ENCODE results near the gene ZFR. TPM values are rescaled to one million over a fixed set of nuclear protein-coding genes. Genes with fewer than 3 reads are reported as not detected.

The ZFR gene
- total RNA-seq, 2 donors from 2014 or later = 65.7 to 66.0 TPM

DNA sequence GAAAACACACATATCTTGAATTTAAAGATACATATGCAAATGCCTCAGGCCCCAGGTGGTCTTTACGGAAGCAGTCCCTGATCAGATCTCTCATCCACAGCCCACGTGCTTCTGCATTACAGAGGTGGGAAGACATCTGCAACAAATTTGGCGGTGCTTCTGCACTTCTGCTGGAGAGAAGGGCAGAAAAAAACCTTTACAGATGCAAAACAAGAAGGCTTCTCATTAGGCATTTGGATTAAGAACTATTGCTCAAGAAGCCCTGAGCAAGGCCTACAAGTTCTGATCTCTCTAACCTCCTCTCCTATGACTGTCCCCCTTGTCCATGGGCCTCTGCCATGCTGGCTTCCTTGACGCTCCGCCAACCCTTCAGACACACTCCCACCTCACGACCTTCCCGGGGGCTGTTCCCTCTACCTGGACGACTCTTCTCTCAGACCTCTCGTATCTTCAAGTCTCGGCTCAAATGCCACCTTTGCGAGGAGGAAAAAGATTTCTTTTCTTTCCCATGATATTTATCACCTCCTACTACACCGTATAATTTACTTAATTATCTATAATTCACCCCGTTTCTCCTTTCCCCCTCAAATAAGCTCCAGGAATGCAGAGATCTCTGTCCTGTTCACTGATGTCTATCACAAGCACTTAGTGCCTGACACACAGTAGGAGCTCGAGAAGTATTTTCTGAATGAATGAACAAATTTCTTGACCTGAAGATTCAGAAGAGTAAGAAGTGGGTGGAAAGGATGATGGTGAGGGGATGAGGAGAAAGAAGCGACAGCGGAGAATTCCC, 132.9 kb downstream of the ZFR start:
- DNase-seq (ENCODE audit: low spot score) = no peak
- peak overlapping the region; percentile 89 to 91 for H3K4me3 ChIP-seq
- H3K9me3 ChIP-seq = no peaks in the 10 kb centered on the region
- no peaks in the 10 kb centered on the region for H3K36me3 ChIP-seq
- peaks cover 0 to 54% of the 10 kb centered on the region in 2 donors for H3K4me1 ChIP-seq
- TF ChIP-seq, protein P1, sequence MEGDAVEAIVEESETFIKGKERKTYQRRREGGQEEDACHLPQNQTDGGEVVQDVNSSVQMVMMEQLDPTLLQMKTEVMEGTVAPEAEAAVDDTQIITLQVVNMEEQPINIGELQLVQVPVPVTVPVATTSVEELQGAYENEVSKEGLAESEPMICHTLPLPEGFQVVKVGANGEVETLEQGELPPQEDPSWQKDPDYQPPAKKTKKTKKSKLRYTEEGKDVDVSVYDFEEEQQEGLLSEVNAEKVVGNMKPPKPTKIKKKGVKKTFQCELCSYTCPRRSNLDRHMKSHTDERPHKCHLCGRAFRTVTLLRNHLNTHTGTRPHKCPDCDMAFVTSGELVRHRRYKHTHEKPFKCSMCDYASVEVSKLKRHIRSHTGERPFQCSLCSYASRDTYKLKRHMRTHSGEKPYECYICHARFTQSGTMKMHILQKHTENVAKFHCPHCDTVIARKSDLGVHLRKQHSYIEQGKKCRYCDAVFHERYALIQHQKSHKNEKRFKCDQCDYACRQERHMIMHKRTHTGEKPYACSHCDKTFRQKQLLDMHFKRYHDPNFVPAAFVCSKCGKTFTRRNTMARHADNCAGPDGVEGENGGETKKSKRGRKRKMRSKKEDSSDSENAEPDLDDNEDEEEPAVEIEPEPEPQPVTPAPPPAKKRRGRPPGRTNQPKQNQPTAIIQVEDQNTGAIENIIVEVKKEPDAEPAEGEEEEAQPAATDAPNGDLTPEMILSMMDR (IDR thresholded peaks at IDR 0.05) = no peak
- H3K27me3 ChIP-seq = no peaks in the 10 kb centered on the region
- H3K27ac ChIP-seq = peak overlapping the region; percentile 97 to 98

DNA sequence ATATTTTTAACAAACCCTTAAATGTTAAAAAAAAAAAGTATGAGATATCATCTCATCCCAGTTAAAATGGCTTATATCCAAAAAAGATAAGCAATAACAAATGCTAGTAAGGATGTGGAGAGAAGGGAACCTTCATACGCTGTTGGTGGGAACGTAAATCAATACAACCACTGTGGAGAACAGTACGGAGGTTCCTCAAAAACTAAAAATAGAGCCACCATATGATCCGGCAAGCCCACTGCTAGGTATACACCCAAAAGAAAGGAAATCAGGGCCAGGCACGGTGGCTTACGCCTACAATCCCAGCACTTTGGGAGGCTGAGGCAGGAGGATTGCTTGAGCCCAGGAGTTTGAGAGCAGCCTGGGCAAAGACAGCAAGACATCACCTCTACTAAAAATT, 134.8 kb downstream of the ZFR start:
- DNase-seq (ENCODE audit: low spot score) = no peak
- H3K4me1 ChIP-seq = peaks cover 0 to 54% of the 10 kb centered on the region in 2 donors
- no peaks in the 10 kb centered on the region for H3K36me3 ChIP-seq
- H3K9me3 ChIP-seq = no peaks in the 10 kb centered on the region
- H3K4me3 ChIP-seq = no peak overlapping the region
- TF ChIP-seq, protein P1 (IDR thresholded peaks at IDR 0.05) = no peak
- H3K27me3 ChIP-seq = no peaks in the 10 kb centered on the region
- H3K27ac ChIP-seq = no peak overlapping the region

GRCh38 chr5:32308946-32309345, 135.6 kb downstream of the ZFR start:
- DNase-seq (ENCODE audit: low spot score) = no peak
- Histone ChIP-seq H3K4me3 (no peak overlapping the region), H3K27ac (peak overlapping the region; percentile 26 to 31), H3K9me3 (no peaks in the 10 kb centered on the region), H3K4me1 (peaks cover 0 to 54% of the 10 kb centered on the region in 2 donors), H3K36me3 (no peaks in the 10 kb centered on the region), H3K27me3 (no peaks in the 10 kb centered on the region)
- TF ChIP-seq, protein P1 (IDR thresholded peaks at IDR 0.05) = no peak

DNA sequence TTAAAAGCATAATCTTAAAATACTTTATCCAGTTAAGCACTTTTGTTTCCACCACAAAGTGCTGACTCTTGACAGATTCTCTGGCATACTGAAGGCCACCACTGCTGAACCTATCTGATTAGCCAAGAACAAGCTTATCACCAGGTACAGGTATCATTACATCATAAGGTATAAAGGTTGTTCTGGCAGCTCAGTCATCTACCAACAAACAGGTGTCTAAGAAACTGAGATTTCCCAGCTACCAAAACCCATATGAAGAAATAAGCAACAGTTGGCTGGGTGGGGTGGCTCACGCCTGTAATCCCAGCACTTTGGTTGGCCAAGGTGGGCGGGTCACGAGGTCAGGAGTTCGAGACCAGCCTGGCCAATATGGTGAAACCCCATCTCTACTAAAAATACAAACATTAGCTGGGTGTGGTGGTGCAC, 136.8 kb downstream of the ZFR start:
- peaks cover 0 to 55% of the 10 kb centered on the region in 2 donors for H3K4me1 ChIP-seq
- no peak for DNase-seq (ENCODE audit: low spot score)
- TF ChIP-seq, protein P1 (IDR thresholded peaks at IDR 0.05) = no peak
- no peak overlapping the region for H3K4me3 ChIP-seq
- no peaks in the 10 kb centered on the region for H3K9me3 ChIP-seq
- peak overlapping the region in 1 of 2 donors; percentile 26 for H3K27ac ChIP-seq
- no peaks in the 10 kb centered on the region for H3K36me3 ChIP-seq
- H3K27me3 ChIP-seq = no peaks in the 10 kb centered on the region

- H3K27ac ChIP-seq = no peak overlapping the region
These were observed 139.9 kb downstream of the ZFR start for GRCh38 chr5:32304622-32305021.

More at GRCh38 chr5:32304622-32305021, 139.9 kb downstream of the ZFR start:
- Histone ChIP-seq H3K9me3 (no peaks in the 10 kb centered on the region), H3K36me3 (no peaks in the 10 kb centered on the region), H3K27me3 (no peaks in the 10 kb centered on the region), H3K4me3 (no peak overlapping the region), H3K4me1 (peaks cover 0 to 35% of the 10 kb centered on the region in 2 donors)
- TF ChIP-seq, protein P1 (IDR thresholded peaks at IDR 0.05) = no peak
- DNase-seq (ENCODE audit: low spot score) = no peak

MicroRNA genes within 50 kb of the gene (microRNA counts, 767-probe panel; counts per million panel counts)
- 0 to 2,255 counts per million in 2 donors for microRNA hsa-miR-579

Small RNA genes lying within 50 kb of the gene (microRNA-seq; reads per million reads assigned to microRNA genes)
- gene MIR579 (ENCODE audit: borderline number of aligned reads in 2 of 2, borderline replicate concordance in 1 of 2) = 1.4 to 5.7 reads per million in 2 donors

Other genes with a start within 250 kb of the ZFR start
- 10 to 100 TPM; 12.6 to 25.5 TPM for gene MTMR12, start 131.8 kb downstream of the ZFR start, total RNA-seq
- gene SUB1, start 140.8 kb upstream of the ZFR start, total RNA-seq = 100 to 1,000 TPM; 145 to 209 TPM